Smooth muscle cell of the brain vasculature (primary cell): ENCODE measurements around the gene MAP2K3.
A peak's percentile ranks its signal among the peaks of the same experiment; 100 is the strongest.

Experiments
- DNase-seq: peaks from one replicate; pipeline ENCODE4 v3.0.0-alpha.2; 2012; ENCODE audit warnings: low read depth, low spot score

Gene MAP2K3

GRCh38 chr17:21252796-21253645, 31.5 kb upstream of the MAP2K3 start, which contains the start of gene NATD1:
NATD1 (minus strand) TSS chr17:21253410; CDS start chr17:21253264, 146 bp downstream.
- DNase-seq = peak; percentile 47

GRCh38 chr17:21253646-21254441, 30.7 kb upstream of the MAP2K3 start:
- DNase-seq = no peak

GRCh38 chr17:21258593-21258992, 25.9 kb upstream of the MAP2K3 start:
- no peak for DNase-seq

GRCh38 chr17:21262259-21262993, 22.1 kb upstream of the MAP2K3 start:
- DNase-seq = no peak

GRCh38 chr17:21263376-21263775, 21.1 kb upstream of the MAP2K3 start:
- no peak for DNase-seq

GRCh38 chr17:21268596-21269188, 15.8 kb upstream of the MAP2K3 start:
- DNase-seq = no peak

- no peak for DNase-seq
These were observed 15.1 kb upstream of the MAP2K3 start for GRCh38 chr17:21269394-21269793.

GRCh38 chr17:21271454-21272183, 12.9 kb upstream of the MAP2K3 start:
- no peak for DNase-seq

- DNase-seq = no peak
These were observed 12.3 kb upstream of the MAP2K3 start for GRCh38 chr17:21272250-21272649.

- DNase-seq = no peak
These were observed 11.4 kb upstream of the MAP2K3 start for GRCh38 chr17:21272881-21273792.

GRCh38 chr17:21275047-21275578, 9.4 kb upstream of the MAP2K3 start:
- DNase-seq = no peak

- no peak for DNase-seq
These were observed 8.8 kb upstream of the MAP2K3 start for GRCh38 chr17:21275579-21276263.

- DNase-seq = no peak
These were observed 8.3 kb upstream of the MAP2K3 start for GRCh38 chr17:21276264-21276588.

- no peak for DNase-seq
These were observed 7.2 kb upstream of the MAP2K3 start for GRCh38 chr17:21277332-21277731.

- no peak for DNase-seq
These were observed 5.9 kb upstream of the MAP2K3 start for GRCh38 chr17:21278450-21279197.

- no peak for DNase-seq
These were observed 5.3 kb upstream of the MAP2K3 start for GRCh38 chr17:21279198-21279535.

- no peak for DNase-seq
These were observed 4.9 kb upstream of the MAP2K3 start for GRCh38 chr17:21279582-21279981.

- no peak for DNase-seq
These were observed 4.4 kb upstream of the MAP2K3 start for GRCh38 chr17:21280081-21280518.
